ENCODE measurements around the gene NCAPG. TPM values are rescaled to one million over a fixed set of nuclear protein-coding genes. Genes with fewer than 3 reads are reported as not detected.

NCAPG gene
- total and polyA plus RNA-seq, 8 donors: 0.09 to 1.3 (median 0.30) TPM; not detected in 1

DNA sequence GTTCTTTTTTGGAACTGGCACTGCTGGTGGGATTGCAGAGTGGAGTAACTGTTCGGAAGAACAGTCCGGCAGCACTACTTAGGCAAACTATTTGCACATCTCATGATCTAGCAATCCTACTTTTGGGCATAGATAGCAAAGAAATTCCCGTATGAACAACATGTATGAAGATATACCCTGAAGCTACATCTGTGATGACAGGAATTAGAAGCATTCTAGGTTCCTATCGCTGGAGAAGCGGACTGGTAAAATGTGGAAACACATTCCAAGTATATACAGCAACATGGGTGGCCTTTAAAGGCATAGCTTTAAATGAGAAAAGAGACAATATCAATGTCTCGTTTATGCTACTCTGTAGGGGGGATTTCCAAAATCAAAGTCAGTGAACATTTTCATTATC lies 3.3 kb upstream of the NCAPG start:
- TF ChIP-seq, protein P1, sequence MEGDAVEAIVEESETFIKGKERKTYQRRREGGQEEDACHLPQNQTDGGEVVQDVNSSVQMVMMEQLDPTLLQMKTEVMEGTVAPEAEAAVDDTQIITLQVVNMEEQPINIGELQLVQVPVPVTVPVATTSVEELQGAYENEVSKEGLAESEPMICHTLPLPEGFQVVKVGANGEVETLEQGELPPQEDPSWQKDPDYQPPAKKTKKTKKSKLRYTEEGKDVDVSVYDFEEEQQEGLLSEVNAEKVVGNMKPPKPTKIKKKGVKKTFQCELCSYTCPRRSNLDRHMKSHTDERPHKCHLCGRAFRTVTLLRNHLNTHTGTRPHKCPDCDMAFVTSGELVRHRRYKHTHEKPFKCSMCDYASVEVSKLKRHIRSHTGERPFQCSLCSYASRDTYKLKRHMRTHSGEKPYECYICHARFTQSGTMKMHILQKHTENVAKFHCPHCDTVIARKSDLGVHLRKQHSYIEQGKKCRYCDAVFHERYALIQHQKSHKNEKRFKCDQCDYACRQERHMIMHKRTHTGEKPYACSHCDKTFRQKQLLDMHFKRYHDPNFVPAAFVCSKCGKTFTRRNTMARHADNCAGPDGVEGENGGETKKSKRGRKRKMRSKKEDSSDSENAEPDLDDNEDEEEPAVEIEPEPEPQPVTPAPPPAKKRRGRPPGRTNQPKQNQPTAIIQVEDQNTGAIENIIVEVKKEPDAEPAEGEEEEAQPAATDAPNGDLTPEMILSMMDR (IDR thresholded peaks at IDR 0.05): no peak
- Histone ChIP-seq H3K27me3 (no peaks in the 10 kb centered on the region), H3K9me3 (no peaks in the 10 kb centered on the region), H3K27ac (no peak overlapping the region), H3K36me3 (peaks cover 0 to 21% (median 7%) of the 10 kb centered on the region in 3 donors), H3K4me3 (peak overlapping the region in 2 of 4 donors; percentile 8 to 10), H3K4me1 (peaks cover 17 to 31% (median 26%) of the 10 kb centered on the region in 3 donors)
- FAIRE-seq: no peak
- no peak for DNase-seq
- intact Hi-C loops (cut with DNase I): loop anchor here in 1 of 3 donors (10.0 kb wide), 1 partner anchor 253 kb away; no protein-coding TSS in a partner anchor
- 38 to 55% methylated on average over 6 of the region's 6 CpGs for WGBS, 2 donors
- no peak for ATAC-seq

DNA sequence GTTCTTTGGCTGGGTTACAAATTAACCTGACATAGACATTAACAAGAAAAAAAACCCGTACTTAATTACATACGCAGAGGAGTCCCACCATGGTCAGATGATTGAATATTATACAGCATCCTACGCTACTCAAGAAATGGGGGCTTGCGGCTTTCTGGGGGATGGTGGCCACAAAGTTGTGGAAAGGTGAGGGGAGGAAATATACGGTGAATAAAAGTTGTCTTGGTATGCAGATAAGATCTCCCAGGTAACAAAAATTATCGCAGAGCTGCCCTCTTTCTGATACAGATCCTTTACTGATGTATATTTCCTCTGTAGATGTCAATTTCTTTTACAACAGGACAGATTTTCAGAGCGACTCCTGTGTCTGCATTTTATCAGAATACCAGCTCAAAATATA lies 1.1 kb upstream of the NCAPG start:
- Histone ChIP-seq H3K4me1 (peaks cover 17 to 31% (median 26%) of the 10 kb centered on the region in 3 donors), H3K36me3 (peaks cover 0 to under 1% (median 0%) of the 10 kb centered on the region in 3 donors), H3K27ac (peak overlapping the region; percentile 89 to 95 (median 94)), H3K27me3 (no peaks in the 10 kb centered on the region), H3K4me3 (peak overlapping the region; percentile 64 to 81 (median 78)), H3K9me3 (no peaks in the 10 kb centered on the region)
- ATAC-seq: no peak
- intact Hi-C loops (cut with DNase I): loop anchor here in 2 of 3 donors (10.0 kb wide), 2 partner anchors 255 to 785 kb away; no protein-coding TSS in a partner anchor
- no peak for DNase-seq
- 1% methylated on average over 7 of the region's 7 CpGs for WGBS, 2 donors
- TF ChIP-seq, protein P1 (IDR thresholded peaks at IDR 0.05): no peak
- no peak for FAIRE-seq

DNA sequence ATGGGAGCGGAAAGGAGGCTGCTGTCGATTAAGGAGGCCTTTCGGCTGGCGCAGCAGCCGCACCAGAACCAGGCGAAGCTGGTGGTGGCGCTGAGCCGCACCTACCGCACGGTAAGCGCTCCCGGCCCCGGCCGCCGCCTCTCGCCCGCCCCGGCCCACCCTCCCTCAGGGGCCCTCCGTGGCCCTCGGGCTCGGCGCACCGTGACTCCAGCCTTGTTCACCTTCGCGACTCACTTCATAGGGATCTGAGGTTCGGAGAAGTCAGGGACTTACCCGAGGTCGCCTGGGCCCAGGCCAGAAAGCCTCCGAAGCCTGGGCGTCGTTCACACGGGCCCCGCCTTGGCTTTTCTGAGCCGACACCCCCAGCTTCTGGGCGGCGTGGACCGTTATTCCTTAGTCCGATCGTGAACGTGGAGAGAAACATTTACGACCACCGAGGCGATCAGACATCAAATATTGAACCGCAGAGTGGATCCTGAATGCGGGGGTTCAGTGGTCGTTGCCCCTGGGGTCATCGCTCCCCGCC lies 362 bp downstream of the NCAPG start:
- WGBS, 2 donors: 1 to 2% methylated on average over 48 of the region's 48 CpGs
- no peak for DNase-seq
- Histone ChIP-seq H3K27ac (no peak overlapping the region), H3K4me3 (peak overlapping the region; percentile 41 to 81 (median 62)), H3K27me3 (no peaks in the 10 kb centered on the region), H3K36me3 (no peaks in the 10 kb centered on the region), H3K4me1 (peaks cover 17 to 31% (median 26%) of the 10 kb centered on the region in 3 donors), H3K9me3 (no peaks in the 10 kb centered on the region)
- intact Hi-C loops (cut with DNase I): loop anchor here in 2 of 3 donors (10.0 kb wide), 1 partner anchor 784 kb away; no protein-coding TSS in a partner anchor
- TF ChIP-seq, protein P1 (IDR thresholded peaks at IDR 0.05): no peak
- FAIRE-seq: no peak
- ATAC-seq: peak in 3 of 4 donors; percentile 2 to 11 (median 7)

DNA sequence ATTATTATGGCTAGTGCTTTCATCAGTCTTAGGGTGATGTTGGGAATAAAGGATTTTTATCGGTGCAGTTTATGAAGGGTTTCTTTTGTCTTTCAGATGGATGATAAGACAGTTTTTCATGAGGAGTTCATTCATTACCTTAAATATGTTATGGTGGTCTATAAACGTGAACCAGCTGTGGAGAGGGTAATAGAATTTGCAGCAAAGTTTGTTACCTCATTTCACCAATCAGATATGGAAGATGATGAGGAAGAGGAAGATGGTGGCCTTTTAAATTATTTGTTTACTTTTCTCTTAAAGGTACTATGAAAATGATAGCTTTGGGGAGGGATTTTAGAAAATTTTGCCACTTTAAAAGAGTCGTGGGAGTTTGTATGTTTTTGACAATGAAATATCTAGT lies 1.3 kb downstream of the NCAPG start:
- DNase-seq (no peak), FAIRE-seq (no peak), ATAC-seq (no peak)
- Histone ChIP-seq H3K4me3 (no peak overlapping the region), H3K4me1 (peaks cover 17 to 26% (median 21%) of the 10 kb centered on the region in 3 donors), H3K27ac (no peak overlapping the region), H3K27me3 (no peaks in the 10 kb centered on the region), H3K9me3 (no peaks in the 10 kb centered on the region), H3K36me3 (no peaks in the 10 kb centered on the region)
- 18 to 23% methylated on average over 3 of the region's 3 CpGs for WGBS, 2 donors
- TF ChIP-seq, protein P1 (IDR thresholded peaks at IDR 0.05): no peak
- intact Hi-C loops (cut with DNase I): loop anchor here in 2 of 3 donors (10.0 kb wide), 1 partner anchor 783 kb away; no protein-coding TSS in a partner anchor

DNA sequence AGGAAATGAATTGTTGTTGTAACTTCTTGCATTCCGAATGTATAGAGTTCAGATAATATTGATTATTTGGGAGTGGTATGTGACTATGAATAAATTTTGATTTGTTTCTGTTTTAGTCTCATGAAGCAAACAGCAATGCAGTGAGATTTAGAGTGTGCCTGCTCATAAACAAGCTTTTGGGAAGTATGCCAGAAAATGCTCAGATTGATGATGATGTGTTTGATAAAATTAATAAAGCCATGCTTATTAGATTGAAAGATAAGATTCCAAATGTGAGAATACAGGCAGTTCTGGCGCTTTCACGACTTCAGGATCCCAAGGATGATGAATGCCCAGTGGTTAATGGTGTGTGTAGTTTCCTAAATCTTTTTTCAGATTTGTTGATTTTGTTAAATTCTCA lies 2.0 kb downstream of the NCAPG start:
- no peaks in the 10 kb centered on the region for H3K9me3 ChIP-seq
- no peak overlapping the region for H3K4me3 ChIP-seq
- intact Hi-C loops (cut with DNase I): loop anchor here in 2 of 3 donors (10.0 kb wide), 1 partner anchor 782 kb away; no protein-coding TSS in a partner anchor
- no peak for ATAC-seq
- no peak for FAIRE-seq
- 51 to 54% methylated on average over 3 of the region's 3 CpGs for WGBS, 2 donors
- H3K4me1 ChIP-seq: peaks cover 14 to 19% (median 16%) of the 10 kb centered on the region in 3 donors
- H3K27ac ChIP-seq: no peak overlapping the region
- no peak for DNase-seq
- TF ChIP-seq, protein P1 (IDR thresholded peaks at IDR 0.05): no peak
- no peaks in the 10 kb centered on the region for H3K36me3 ChIP-seq
- H3K27me3 ChIP-seq: no peaks in the 10 kb centered on the region
